Glomerular visceral epithelial cell (primary cell): Measurements from ENCODE around the gene TJP2.
"Not testable (repeated sequence)": the region's sequence is repeated elsewhere in the genome, so short reads cannot be mapped to it uniquely, and the experiment has no call there.

Source experiments
- DNase-seq: peaks from one replicate; pipeline ENCODE4 v3.0.0-alpha.2; 2016; ENCODE audit errors: extremely low spot score

TJP2 gene

GRCh38 chr9:69292078-69292477 is 118.0 kb downstream of the TJP2 start:
- no peak for DNase-seq

- DNase-seq = no peak
Measured at GRCh38 chr9:69293156-69293555, 119.1 kb downstream of the TJP2 start.

GRCh38 chr9:69295872-69296552 is 121.9 kb downstream of the TJP2 start:
- no peak for DNase-seq

GRCh38 chr9:69297300-69297980 is 123.4 kb downstream of the TJP2 start:
- no peak for DNase-seq

GRCh38 chr9:69299315-69299714 is 125.2 kb downstream of the TJP2 start:
- no peak for DNase-seq

- no peak for DNase-seq
Measured at GRCh38 chr9:69299826-69300225, 125.7 kb downstream of the TJP2 start.

- no peak for DNase-seq
Measured at GRCh38 chr9:69303331-69303730, 129.3 kb downstream of the TJP2 start.

GRCh38 chr9:69306895-69307445 is 132.9 kb downstream of the TJP2 start:
- not testable (repeated sequence) for DNase-seq

GRCh38 chr9:69307446-69308205 is 133.5 kb downstream of the TJP2 start:
- peak; percentile 15 for DNase-seq

- no peak for DNase-seq
Measured at GRCh38 chr9:69308206-69308931, 134.3 kb downstream of the TJP2 start.

GRCh38 chr9:69313175-69313574 is 139.1 kb downstream of the TJP2 start:
- no peak for DNase-seq

- no peak for DNase-seq
Measured at GRCh38 chr9:69314547-69314946, 140.5 kb downstream of the TJP2 start.

- no peak for DNase-seq
Measured at GRCh38 chr9:69317081-69317480, 143.0 kb downstream of the TJP2 start.

GRCh38 chr9:69317894-69318293 is 143.8 kb downstream of the TJP2 start:
- DNase-seq = no peak

- no peak for DNase-seq
Measured at GRCh38 chr9:69319324-69320025, 145.4 kb downstream of the TJP2 start.

GRCh38 chr9:69322256-69322655 is 148.2 kb downstream of the TJP2 start:
- DNase-seq = no peak

GRCh38 chr9:69323861-69324260 is 149.8 kb downstream of the TJP2 start:
- no peak for DNase-seq
